ENCODE measurements around the gene FKBP10.

DNA sequence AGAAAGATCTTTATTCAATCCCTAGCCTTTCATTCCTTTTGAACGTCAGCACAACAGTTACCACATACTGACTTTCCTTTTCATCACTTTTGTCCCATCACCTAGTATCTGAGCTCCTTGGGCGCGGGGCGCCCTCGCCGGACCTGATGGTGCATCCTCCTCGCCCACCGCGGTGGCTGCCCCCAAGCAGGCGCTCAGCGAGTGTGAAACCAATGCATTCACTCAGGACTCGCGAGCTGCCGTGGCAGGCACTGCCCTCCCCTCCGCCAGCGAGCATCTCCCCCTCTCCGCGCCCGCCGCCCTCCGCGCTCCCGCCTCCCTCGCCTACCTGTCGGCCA lies 51.7 kb downstream of the FKBP10 start:
- TF ChIP-seq POLR2AphosphoS5 (IDR thresholded peaks at IDR 0.05; ENCODE audit: low read depth, low read length) (no peak), TAF1 (IDR thresholded peaks at IDR 0.05; ENCODE audit: borderline replicate concordance, low read depth, low read length) (no peak), FOXJ3 (CRISPR knock-in tag; IDR thresholded peaks at IDR 0.05) (no peak)
